ENCODE results near the gene RBM15. TPM values are rescaled to one million over a fixed set of nuclear protein-coding genes. Genes with fewer than 3 reads are reported as not detected.

The RBM15 gene
- total and polyA plus RNA-seq, 2 of the 13 experiments (the other 11 are each of a cell fraction or from before 2014, with no cell fraction given) = 13.5 to 36.4 TPM

GRCh38 chr1:110339407-110340206 lies 430 bp downstream of the RBM15 start (continued):
- TF ChIP-seq ZSCAN31 (CRISPR knock-in tag; IDR thresholded peaks at IDR 0.05; ENCODE audit: low read depth) (peak; percentile 73), ZBTB25 (CRISPR knock-in tag; IDR thresholded peaks at IDR 0.05) (no peak), PHF21A (CRISPR knock-in tag; IDR thresholded peaks at IDR 0.05) (no peak), FOXP4 (CRISPR knock-in tag; IDR thresholded peaks at IDR 0.05) (no peak), KLF13 (CRISPR knock-in tag; IDR thresholded peaks at IDR 0.05) (no peak), ZNF674 (CRISPR knock-in tag; IDR thresholded peaks at IDR 0.05; ENCODE audit: low read depth) (no peak), RBM39 (IDR thresholded peaks at IDR 0.05; ENCODE audit: low read depth, low read length, poor library complexity, severe bottlenecking) (peak; percentile 92), SNRNP70 (IDR thresholded peaks at IDR 0.05; ENCODE audit: low read depth, low read length) (no peak), ZNF280B (CRISPR knock-in tag; IDR thresholded peaks at IDR 0.05; ENCODE audit: borderline replicate concordance) (peak; percentile 87), ELF3 (CRISPR knock-in tag; IDR thresholded peaks at IDR 0.05) (no peak), RARG (CRISPR knock-in tag; IDR thresholded peaks at IDR 0.05; ENCODE audit: low read depth) (0 out of 2 replicates have a peak, but pooled peaks have one; percentile 20), E2F5 (CRISPR knock-in tag; conservative IDR thresholded peaks at IDR 0.05) (no peak; the same call in 1 of the 2 replicates), KDM1A (CRISPR knock-in tag; IDR thresholded peaks at IDR 0.05) (no peak), ZMYM4 (CRISPR knock-in tag; IDR thresholded peaks at IDR 0.05) (peak; percentile 40; the same call in 1 of the 2 replicates), ZFY (CRISPR knock-in tag; IDR thresholded peaks at IDR 0.05) (no peak; the same call in 1 of the 2 replicates), ZNF646 (CRISPR knock-in tag; IDR thresholded peaks at IDR 0.05) (no peak), NCOA2 (CRISPR knock-in tag; IDR thresholded peaks at IDR 0.05) (no peak)

Measured in HepG2 (cell line).